Left ventricle myocardium inferior (tissue), 1 donor: Measurements from ENCODE around the gene SCD5. TPM values are rescaled to one million over a fixed set of nuclear protein-coding genes. Genes with fewer than 3 reads are reported as not detected.

Experiments used
- DNase-seq: peaks from one replicate; pipeline ENCODE4 v3.0.0-alpha.2; 2020
- H3K27ac ChIP-seq: fragments of 200-600 bp; replicated peaks from 2 replicates; pipeline ENCODE4 v1.8.0; 2021
- H3K27me3 ChIP-seq: fragments of 200-600 bp; 2 replicates; pipeline ENCODE4 v1.8.0; 2021; ENCODE audit warnings: low read depth
- H3K36me3 ChIP-seq: fragments of 200-600 bp; 2 replicates; pipeline ENCODE4 v1.8.0; 2021
- H3K4me1 ChIP-seq: fragments of 200-600 bp; 2 replicates; pipeline ENCODE4 v1.8.0; 2021
- H3K4me3 ChIP-seq: fragments of 200-600 bp; 2 replicates; pipeline ENCODE4 v1.8.0; 2021; ENCODE audit warnings: mild to moderate bottlenecking, moderate library complexity
- H3K9me3 ChIP-seq: fragments of 200-600 bp; replicated peaks from 2 replicates; pipeline ENCODE4 v1.8.0; 2021
- intact Hi-C: fragments of 100-400 bp; cut with micrococcal nuclease; formaldehyde crosslinking; loops from one replicate; pipeline ENCODE4 v1.11.0; 2022
- total RNA-seq: library from RNA; stranded (reverse); fragmentation: NEBNext Ultra II Directional; extraction: Animal tissue kit (Norgen Biotek cat#: 25700); gene quantifications from one replicate; pipeline ENCODE4 v1.2.1, GENCODE V29; 2021
- TF ChIP-seq, protein P1 (sequence below): fragments of 200-600 bp; IDR thresholded peaks from 2 replicates; pipeline ENCODE4 v1.8.0; 2021; ENCODE audit warnings: antibody characterized with exemption, mild to moderate bottlenecking, borderline replicate concordance
- donor health status: DM: no; HTN: yes; CAD: no; lungs with severe emphysema.

Gene SCD5
- total RNA-seq, 1 donor from 2014 or later: 4.5 TPM

- DNase-seq: peak; percentile 63
- H3K27ac ChIP-seq: no peak overlapping the region
- H3K4me3 ChIP-seq: no peak overlapping the region
- no peaks in the 10 kb centered on the region for H3K9me3 ChIP-seq
- no peaks in the 10 kb centered on the region for H3K4me1 ChIP-seq
- no peaks in the 10 kb centered on the region for H3K36me3 ChIP-seq
- H3K27me3 ChIP-seq: peaks cover 3% of the 10 kb centered on the region
- intact Hi-C loops: loop anchor here (2.0 kb wide), 1 partner anchor 277 kb away; no protein-coding TSS in a partner anchor
- TF ChIP-seq, protein P1, sequence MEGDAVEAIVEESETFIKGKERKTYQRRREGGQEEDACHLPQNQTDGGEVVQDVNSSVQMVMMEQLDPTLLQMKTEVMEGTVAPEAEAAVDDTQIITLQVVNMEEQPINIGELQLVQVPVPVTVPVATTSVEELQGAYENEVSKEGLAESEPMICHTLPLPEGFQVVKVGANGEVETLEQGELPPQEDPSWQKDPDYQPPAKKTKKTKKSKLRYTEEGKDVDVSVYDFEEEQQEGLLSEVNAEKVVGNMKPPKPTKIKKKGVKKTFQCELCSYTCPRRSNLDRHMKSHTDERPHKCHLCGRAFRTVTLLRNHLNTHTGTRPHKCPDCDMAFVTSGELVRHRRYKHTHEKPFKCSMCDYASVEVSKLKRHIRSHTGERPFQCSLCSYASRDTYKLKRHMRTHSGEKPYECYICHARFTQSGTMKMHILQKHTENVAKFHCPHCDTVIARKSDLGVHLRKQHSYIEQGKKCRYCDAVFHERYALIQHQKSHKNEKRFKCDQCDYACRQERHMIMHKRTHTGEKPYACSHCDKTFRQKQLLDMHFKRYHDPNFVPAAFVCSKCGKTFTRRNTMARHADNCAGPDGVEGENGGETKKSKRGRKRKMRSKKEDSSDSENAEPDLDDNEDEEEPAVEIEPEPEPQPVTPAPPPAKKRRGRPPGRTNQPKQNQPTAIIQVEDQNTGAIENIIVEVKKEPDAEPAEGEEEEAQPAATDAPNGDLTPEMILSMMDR: peak; percentile 91
Observed at GRCh38 chr4:82739287-82740190, 59.1 kb downstream of the SCD5 start.

DNA sequence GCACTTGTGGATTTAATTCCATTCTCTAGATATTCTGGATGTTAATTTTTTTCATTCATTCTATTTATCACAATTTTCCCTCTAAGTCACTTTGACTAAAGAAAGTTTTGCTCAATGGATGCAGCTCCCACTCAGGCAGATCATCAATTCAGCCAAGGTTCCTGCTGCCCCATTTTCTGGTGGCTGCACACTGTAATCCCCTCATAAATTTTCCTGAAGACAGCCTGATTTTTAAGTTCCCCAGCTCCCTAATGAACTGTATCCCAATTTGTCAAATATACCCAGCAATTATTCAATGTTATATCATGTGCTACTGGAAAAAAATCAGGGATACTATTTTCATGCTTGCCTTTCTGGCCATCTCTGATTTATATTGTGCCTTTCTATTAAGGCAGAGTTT, 61.2 kb downstream of the SCD5 start:
- H3K4me1 ChIP-seq: no peaks in the 10 kb centered on the region
- no peaks in the 10 kb centered on the region for H3K36me3 ChIP-seq
- peaks cover 3% of the 10 kb centered on the region for H3K27me3 ChIP-seq
- DNase-seq: no peak
- TF ChIP-seq, protein P1: no peak
- H3K9me3 ChIP-seq: no peaks in the 10 kb centered on the region
- no peak overlapping the region for H3K4me3 ChIP-seq
- H3K27ac ChIP-seq: no peak overlapping the region
- intact Hi-C loops: no loop called here

DNA sequence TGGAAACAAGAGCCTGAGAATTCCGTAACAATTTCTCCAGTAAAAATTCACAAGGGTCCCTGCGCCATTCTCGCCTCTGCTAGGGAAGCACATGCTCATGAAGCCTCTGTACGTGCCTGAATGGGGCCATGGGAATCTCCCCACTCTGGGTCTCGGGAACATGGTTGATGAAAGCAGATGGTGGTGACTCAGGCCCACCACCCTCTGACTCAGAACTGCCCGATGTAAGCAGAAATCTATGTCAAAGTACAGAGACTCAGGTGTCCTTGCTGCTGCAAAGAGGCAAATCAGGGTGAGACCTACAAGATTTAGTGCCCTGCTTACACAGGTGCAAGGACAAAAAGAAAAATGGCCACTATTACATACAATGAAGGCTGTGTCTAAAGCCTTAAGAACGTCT, 65.0 kb downstream of the SCD5 start:
- Histone ChIP-seq H3K27ac (no peak overlapping the region), H3K4me1 (peaks cover 15% of the 10 kb centered on the region), H3K4me3 (no peak overlapping the region), H3K36me3 (no peaks in the 10 kb centered on the region), H3K27me3 (no peaks in the 10 kb centered on the region), H3K9me3 (no peaks in the 10 kb centered on the region)
- intact Hi-C loops: no loop called here
- no peak for DNase-seq
- TF ChIP-seq, protein P1: no peak

DNA sequence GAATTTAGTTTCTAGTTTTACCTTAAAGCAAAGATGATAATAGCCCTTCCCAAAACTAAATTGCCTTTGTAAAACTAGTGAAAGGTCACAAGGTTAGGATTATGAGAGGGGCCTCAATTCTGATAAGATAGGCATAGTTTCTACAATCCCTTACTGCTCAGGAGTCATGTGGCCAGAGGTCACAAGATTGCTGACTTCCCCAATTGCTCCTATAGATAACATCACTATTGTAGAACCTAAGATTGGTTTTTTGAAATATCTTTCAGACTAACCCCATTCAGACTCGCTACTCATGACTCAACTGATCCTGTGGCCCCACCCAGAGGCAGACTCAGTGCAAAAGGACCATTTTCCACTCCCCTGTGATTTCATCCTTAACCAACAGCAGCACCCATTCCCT, 70.3 kb downstream of the SCD5 start:
- Histone ChIP-seq H3K4me1 (peaks cover 21% of the 10 kb centered on the region), H3K27me3 (no peaks in the 10 kb centered on the region), H3K4me3 (no peak overlapping the region), H3K36me3 (no peaks in the 10 kb centered on the region), H3K9me3 (no peaks in the 10 kb centered on the region), H3K27ac (no peak overlapping the region)
- DNase-seq: no peak
- intact Hi-C loops: no loop called here
- TF ChIP-seq, protein P1: no peak

GRCh38 chr4:82726596-82726995, 72.0 kb downstream of the SCD5 start:
- H3K4me3 ChIP-seq: no peak overlapping the region
- TF ChIP-seq, protein P1: no peak
- peaks cover 28% of the 10 kb centered on the region for H3K4me1 ChIP-seq
- no peaks in the 10 kb centered on the region for H3K27me3 ChIP-seq
- H3K9me3 ChIP-seq: no peaks in the 10 kb centered on the region
- H3K27ac ChIP-seq: no peak overlapping the region
- no peak for DNase-seq
- intact Hi-C loops: no loop called here
- H3K36me3 ChIP-seq: no peaks in the 10 kb centered on the region
